ENCODE data around the gene SUCO.

GRCh38 chr1:172498857-172499256 is 34.1 kb upstream of the SUCO start:
- no peak for TF ChIP-seq TEAD4 (IDR thresholded peaks at IDR 0.05; ENCODE audit: low read depth, low read length)
- TF ChIP-seq RFX5 (IDR thresholded peaks at IDR 0.05; ENCODE audit: borderline replicate concordance, low read depth, low read length), result no peak
- no peak for TF ChIP-seq EZH2 (IDR thresholded peaks at IDR 0.05; ENCODE audit: low read depth, low read length, severe bottlenecking)
- no peak for TF ChIP-seq CTCF (IDR thresholded peaks at IDR 0.05; ENCODE audit: control extremely low read depth in 1 of 3, insufficient read depth in 1 of 3, low read depth in 1 of 3, low read length in 3 of 3)
- TF ChIP-seq POLR2A (IDR thresholded peaks at IDR 0.05; ENCODE audit: control extremely low read depth in 1 of 2, low read depth in 2 of 2, low read length in 2 of 2), result no peak
- TF ChIP-seq HDAC6 (IDR thresholded peaks at IDR 0.05; ENCODE audit: low read depth, low read length), result no peak
- no peak for TF ChIP-seq POLR2AphosphoS5 (IDR thresholded peaks at IDR 0.05; ENCODE audit: low read depth, low read length)
- TF ChIP-seq MAFK (IDR thresholded peaks at IDR 0.05; ENCODE audit: low read depth, low read length), result no peak
- no peak for TF ChIP-seq RAD21 (IDR thresholded peaks at IDR 0.05 in 1 of 2, conservative IDR thresholded peaks at IDR 0.05 in 1 of 2; ENCODE audit: low read depth in 2 of 2, low read length in 2 of 2)
